Measurements from ENCODE around the gene TARS3. TPM values are rescaled to one million over a fixed set of nuclear protein-coding genes. Genes with fewer than 3 reads are reported as not detected.

The TARS3 gene
- total RNA-seq, 4 donors from 2014 or later: 22.8 to 58.6 (median 26.6) TPM

DNA sequence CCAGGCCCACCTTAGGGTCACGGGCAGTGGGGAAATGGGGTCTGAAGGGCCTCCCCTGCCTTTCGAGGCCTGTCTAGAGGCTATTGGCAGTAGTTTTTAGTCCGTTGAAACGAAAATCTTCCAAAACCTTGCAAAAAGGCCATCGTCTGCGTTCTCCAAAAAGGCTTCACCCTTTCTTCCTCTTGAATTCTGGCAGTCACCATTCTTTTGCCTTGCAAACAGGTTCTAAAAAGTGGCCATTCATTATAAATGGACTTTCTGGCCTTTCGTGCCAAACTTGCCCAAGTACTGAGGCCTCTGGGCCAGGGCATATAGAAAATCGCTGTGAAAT lies 367 bp upstream of the TARS3 start:
- H3K4me1 ChIP-seq: peaks cover 5 to 7% of the 10 kb centered on the region in 2 donors
- no peaks in the 10 kb centered on the region for H3K9me3 ChIP-seq
- intact Hi-C loops (cut with DNase I): no loop called here
- WGBS, 2 donors: 24 to 28% methylated on average over 7 to 8 of the region's 8 CpGs
- TF ChIP-seq POLR2A (IDR thresholded peaks at IDR 0.05): no peak
- TF ChIP-seq, protein P1, sequence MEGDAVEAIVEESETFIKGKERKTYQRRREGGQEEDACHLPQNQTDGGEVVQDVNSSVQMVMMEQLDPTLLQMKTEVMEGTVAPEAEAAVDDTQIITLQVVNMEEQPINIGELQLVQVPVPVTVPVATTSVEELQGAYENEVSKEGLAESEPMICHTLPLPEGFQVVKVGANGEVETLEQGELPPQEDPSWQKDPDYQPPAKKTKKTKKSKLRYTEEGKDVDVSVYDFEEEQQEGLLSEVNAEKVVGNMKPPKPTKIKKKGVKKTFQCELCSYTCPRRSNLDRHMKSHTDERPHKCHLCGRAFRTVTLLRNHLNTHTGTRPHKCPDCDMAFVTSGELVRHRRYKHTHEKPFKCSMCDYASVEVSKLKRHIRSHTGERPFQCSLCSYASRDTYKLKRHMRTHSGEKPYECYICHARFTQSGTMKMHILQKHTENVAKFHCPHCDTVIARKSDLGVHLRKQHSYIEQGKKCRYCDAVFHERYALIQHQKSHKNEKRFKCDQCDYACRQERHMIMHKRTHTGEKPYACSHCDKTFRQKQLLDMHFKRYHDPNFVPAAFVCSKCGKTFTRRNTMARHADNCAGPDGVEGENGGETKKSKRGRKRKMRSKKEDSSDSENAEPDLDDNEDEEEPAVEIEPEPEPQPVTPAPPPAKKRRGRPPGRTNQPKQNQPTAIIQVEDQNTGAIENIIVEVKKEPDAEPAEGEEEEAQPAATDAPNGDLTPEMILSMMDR (IDR thresholded peaks at IDR 0.05): no peak
- peak overlapping the region in 1 of 3 donors; percentile 11 for H3K4me3 ChIP-seq (replicated peaks in 1 of 3)
- no peaks in the 10 kb centered on the region for H3K27me3 ChIP-seq
- H3K27ac ChIP-seq: peak overlapping the region in 1 of 3 donors; percentile 57
- H3K36me3 ChIP-seq: peaks cover 13% of the 10 kb centered on the region in 2 donors
- DNase-seq: no peak

DNA sequence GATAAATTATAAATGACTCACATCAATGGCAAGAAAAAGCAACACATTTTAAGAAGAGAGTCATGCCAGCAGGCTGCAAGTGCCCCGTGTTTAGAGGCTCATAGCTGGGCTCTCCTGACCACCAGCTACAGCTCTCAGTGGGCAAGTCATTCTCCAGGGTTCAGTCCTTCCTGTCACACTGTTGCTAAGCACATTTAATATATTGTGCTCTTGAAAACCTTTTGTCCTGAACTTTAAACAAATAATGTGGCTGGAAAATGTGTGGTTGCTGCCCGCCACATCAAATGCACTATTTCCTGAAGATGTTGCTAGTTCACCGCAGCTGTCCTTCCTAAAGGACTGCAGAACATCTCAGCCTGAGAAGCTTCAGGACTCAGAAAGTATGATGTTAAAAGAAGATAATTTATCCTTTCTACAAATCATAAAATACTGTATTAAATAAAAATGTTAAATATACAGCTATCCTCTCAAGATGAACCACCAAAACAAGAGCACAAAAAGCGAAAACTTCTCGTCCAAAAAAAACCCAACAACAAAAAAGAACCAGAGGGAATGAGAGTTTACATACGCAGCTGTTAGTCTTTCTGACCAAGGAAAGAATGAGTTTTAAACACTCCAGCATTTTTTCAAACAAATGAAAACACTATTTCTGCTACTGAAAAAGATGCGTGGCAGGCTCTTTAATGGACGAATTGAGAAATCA lies 951 bp downstream of the TARS3 start:
- Histone ChIP-seq H3K4me1 (peaks cover 5 to 7% of the 10 kb centered on the region in 2 donors), H3K27me3 (no peaks in the 10 kb centered on the region), H3K27ac (peak overlapping the region; percentile 52 to 92 (median 88)), H3K9me3 (no peaks in the 10 kb centered on the region), H3K4me3 (replicated peaks in 1 of 3) (peak overlapping the region; percentile 11 to 78 (median 24)), H3K36me3 (peaks cover 26% of the 10 kb centered on the region in 2 donors)
- no peak for TF ChIP-seq POLR2A (IDR thresholded peaks at IDR 0.05)
- TF ChIP-seq, protein P1 (IDR thresholded peaks at IDR 0.05): no peak
- intact Hi-C loops (cut with DNase I): no loop called here
- WGBS, 2 donors: 12 to 13% methylated on average over 8 of the region's 8 CpGs
- DNase-seq: peak in 1 of 2 donors; percentile 12

DNA sequence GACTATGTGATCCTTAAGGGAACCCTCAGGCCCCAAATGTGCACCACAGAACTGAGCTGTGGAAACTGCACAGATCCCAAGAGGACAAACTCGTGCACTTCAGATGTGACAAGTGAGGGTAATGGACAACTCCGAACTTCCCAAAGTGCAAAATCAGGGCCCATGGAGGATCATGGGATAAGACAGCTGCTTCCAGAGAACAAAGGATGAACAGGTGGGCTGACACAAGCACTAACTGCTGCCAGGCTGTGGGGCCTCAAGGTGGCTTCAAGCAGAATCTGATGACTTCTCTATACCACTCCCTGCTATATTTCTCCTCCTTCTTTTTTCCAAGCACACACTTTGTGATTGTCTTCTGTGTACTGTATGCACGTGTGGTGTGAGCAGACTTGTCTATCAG lies 5.4 kb downstream of the TARS3 start:
- Histone ChIP-seq H3K36me3 (peaks cover 26 to 30% of the 10 kb centered on the region in 2 donors), H3K4me3 (replicated peaks in 1 of 3) (no peak overlapping the region), H3K4me1 (peaks cover 5 to 7% of the 10 kb centered on the region in 2 donors), H3K9me3 (no peaks in the 10 kb centered on the region), H3K27me3 (no peaks in the 10 kb centered on the region), H3K27ac (no peak overlapping the region)
- intact Hi-C loops (cut with DNase I): no loop called here
- TF ChIP-seq POLR2A (IDR thresholded peaks at IDR 0.05): no peak
- TF ChIP-seq, protein P1 (IDR thresholded peaks at IDR 0.05): no peak
- DNase-seq: no peak
- 89 to 90% methylated on average over 3 of the region's 3 CpGs for WGBS, 2 donors

DNA sequence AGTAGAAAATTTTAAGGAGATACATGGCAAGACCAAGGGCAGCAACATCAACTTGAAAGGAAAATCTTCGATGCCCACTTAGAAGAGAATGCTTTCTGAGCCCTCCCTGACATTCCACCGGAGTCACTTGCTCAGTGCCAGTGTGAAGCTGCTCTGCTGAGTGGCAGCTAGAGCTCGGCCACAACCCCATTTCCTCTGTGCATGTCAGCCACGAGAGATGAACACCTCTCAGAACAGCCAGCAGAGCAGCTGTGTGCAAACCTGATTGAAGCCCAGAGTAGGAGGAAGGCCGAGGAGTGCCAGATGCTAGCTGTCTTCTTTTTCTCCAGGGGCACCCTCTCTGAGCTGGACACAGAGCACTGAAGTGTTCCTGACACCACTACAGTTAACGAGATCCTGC lies 12.2 kb downstream of the TARS3 start:
- intact Hi-C loops (cut with DNase I): no loop called here

DNA sequence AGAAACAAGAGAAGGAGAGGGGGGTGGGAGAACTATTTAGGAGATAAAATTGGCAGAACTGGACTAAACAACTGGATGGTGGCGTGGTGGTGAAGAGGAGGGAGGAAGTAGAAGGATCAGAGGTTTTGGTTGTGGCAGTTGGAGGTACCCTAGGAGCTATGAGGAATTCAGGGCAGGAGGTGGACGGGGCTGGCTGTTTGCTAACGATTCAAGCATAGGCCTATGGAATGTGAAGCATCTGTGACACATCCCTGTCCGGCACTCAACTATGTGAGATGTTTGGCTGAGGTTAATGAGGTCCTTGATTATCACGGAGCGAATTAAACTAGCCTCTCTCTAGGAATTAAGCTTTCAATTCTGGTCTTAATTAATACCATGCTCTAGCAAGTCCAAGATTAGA lies 13.5 kb downstream of the TARS3 start:
- WGBS, 2 donors: 74 to 77% methylated on average over 6 of the region's 6 CpGs
- intact Hi-C loops (cut with DNase I): no loop called here
- Histone ChIP-seq H3K36me3 (peaks cover 36 to 47% of the 10 kb centered on the region in 2 donors), H3K9me3 (no peaks in the 10 kb centered on the region), H3K4me3 (replicated peaks in 1 of 3) (no peak overlapping the region), H3K4me1 (no peaks in the 10 kb centered on the region), H3K27ac (no peak overlapping the region), H3K27me3 (no peaks in the 10 kb centered on the region)
- no peak for DNase-seq
- no peak for TF ChIP-seq POLR2A (IDR thresholded peaks at IDR 0.05)
- TF ChIP-seq, protein P1 (IDR thresholded peaks at IDR 0.05): no peak

More for the DNA sequence above, 12.2 kb downstream of the TARS3 start:
- Histone ChIP-seq H3K27me3 (no peaks in the 10 kb centered on the region), H3K4me1 (no peaks in the 10 kb centered on the region), H3K36me3 (peaks cover 35 to 47% of the 10 kb centered on the region in 2 donors), H3K27ac (no peak overlapping the region), H3K4me3 (replicated peaks in 1 of 3) (no peak overlapping the region), H3K9me3 (no peaks in the 10 kb centered on the region)
- DNase-seq: no peak
- WGBS, 2 donors: 95 to 96% methylated on average over 6 of the region's 6 CpGs
- TF ChIP-seq, protein P1 (IDR thresholded peaks at IDR 0.05): no peak
- TF ChIP-seq POLR2A (IDR thresholded peaks at IDR 0.05): no peak

All from thyroid gland (tissue), 4 donors.